PFSK-1 (cell line): ENCODE results near the gene FKBP4.

Experiments
- POLR2AphosphoS5 ChIP-seq: IDR thresholded peaks from 2 replicates; pipeline ENCODE4 v1.6.1; 2012; ENCODE audit warnings: low read depth, mild to moderate bottlenecking, control low read depth, low read length, moderate library complexity
- SIN3A ChIP-seq: IDR thresholded peaks from 2 replicates; pipeline ENCODE4 v1.6.1; 2012; ENCODE audit warnings: mild to moderate bottlenecking, low read length, moderate library complexity, borderline replicate concordance; ENCODE audit not compliant: insufficient read depth

DNA sequence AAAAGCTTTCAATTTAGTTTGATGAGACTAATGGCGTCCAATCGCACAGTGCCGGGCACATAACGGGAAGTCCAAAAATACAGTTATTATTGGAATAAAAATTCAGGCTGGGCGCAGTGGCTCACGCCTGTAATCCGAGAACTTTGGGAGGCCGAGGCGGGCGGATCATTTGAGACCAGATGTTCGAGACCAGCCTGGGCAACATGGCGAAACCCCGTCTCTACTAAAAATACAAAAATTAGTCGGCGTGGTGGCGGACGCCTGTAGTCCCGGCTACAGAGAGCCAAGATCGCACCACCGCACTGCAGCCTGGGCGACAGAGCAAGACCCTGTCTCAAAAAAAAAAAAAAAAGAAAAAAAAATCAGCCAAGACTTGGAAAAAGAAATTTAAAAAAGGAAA, 1.2 kb upstream of the FKBP4 start:
- TF ChIP-seq POLR2AphosphoS5 (no peak), SIN3A (no peak)
